ENCODE measurements around the gene LPAR2.
"Not testable (repeated sequence)": the region's sequence is repeated elsewhere in the genome, so short reads cannot be mapped to it uniquely, and the experiment has no call there.

LPAR2 gene

GRCh38 chr19:19627621-19628500 lies at the start of gene LPAR2:
Gene LPAR2 (minus strand): TSS chr19:19628220. CDS start chr19:19627275, 945 bp downstream.
- DNase-seq (ENCODE audit: low read depth in 1 of 2, low spot score in 1 of 2), result peak; percentile 82 to 93
- in situ Hi-C loops (cut with HindIII; ENCODE audit: low pct_unique_long_range_greater_than_20kb, low sequenced_read_pairs), result no loop called here
- no peak for TF ChIP-seq JUND (IDR thresholded peaks at IDR 0.05; ENCODE audit: low read depth)

GRCh38 chr19:19677579-19677978 lies 49.6 kb upstream of the LPAR2 start:
- in situ Hi-C loops (cut with HindIII; ENCODE audit: low pct_unique_long_range_greater_than_20kb, low sequenced_read_pairs), result no loop called here
- TF ChIP-seq JUND (IDR thresholded peaks at IDR 0.05; ENCODE audit: low read depth), result no peak
- no peak for DNase-seq (ENCODE audit: low read depth in 1 of 2, low spot score in 1 of 2)

DNA sequence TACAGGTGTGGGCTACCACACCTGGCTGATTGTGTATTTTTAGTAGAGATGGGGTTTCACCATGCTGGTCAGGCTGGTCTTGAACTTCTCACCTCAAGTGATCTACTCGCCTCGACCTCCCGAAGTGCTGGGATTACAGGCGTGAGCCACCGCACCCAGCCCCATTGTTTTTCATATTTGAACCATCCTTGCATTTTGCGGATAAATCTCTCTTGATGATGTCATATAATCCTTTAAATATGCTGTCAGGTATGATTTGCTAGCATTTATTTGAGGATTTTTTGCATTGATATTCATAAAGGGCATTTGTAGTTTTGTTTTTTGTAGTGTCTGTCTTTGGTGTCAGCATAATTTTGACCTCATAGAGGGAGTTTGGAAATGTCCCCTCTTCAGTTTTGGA lies 46.3 kb upstream of the LPAR2 start:
- no peak for TF ChIP-seq JUND (IDR thresholded peaks at IDR 0.05; ENCODE audit: low read depth)
- in situ Hi-C loops (cut with HindIII; ENCODE audit: low pct_unique_long_range_greater_than_20kb, low sequenced_read_pairs), result no loop called here
- no peak for DNase-seq (ENCODE audit: low read depth in 1 of 2, low spot score in 1 of 2)

- no peak for DNase-seq (ENCODE audit: low read depth in 1 of 2, low spot score in 1 of 2)
- TF ChIP-seq JUND (IDR thresholded peaks at IDR 0.05; ENCODE audit: low read depth), result no peak
- in situ Hi-C loops (cut with HindIII; ENCODE audit: low pct_unique_long_range_greater_than_20kb, low sequenced_read_pairs), result no loop called here
These were observed 44.8 kb upstream of the LPAR2 start for GRCh38 chr19:19672816-19673215.

GRCh38 chr19:19670070-19670551 lies 42.1 kb upstream of the LPAR2 start:
- no peak for TF ChIP-seq JUND (IDR thresholded peaks at IDR 0.05; ENCODE audit: low read depth)
- DNase-seq (ENCODE audit: low read depth in 1 of 2, low spot score in 1 of 2), result peak in 1 of 2 experiments; percentile 11
- in situ Hi-C loops (cut with HindIII; ENCODE audit: low pct_unique_long_range_greater_than_20kb, low sequenced_read_pairs), result no loop called here

DNA sequence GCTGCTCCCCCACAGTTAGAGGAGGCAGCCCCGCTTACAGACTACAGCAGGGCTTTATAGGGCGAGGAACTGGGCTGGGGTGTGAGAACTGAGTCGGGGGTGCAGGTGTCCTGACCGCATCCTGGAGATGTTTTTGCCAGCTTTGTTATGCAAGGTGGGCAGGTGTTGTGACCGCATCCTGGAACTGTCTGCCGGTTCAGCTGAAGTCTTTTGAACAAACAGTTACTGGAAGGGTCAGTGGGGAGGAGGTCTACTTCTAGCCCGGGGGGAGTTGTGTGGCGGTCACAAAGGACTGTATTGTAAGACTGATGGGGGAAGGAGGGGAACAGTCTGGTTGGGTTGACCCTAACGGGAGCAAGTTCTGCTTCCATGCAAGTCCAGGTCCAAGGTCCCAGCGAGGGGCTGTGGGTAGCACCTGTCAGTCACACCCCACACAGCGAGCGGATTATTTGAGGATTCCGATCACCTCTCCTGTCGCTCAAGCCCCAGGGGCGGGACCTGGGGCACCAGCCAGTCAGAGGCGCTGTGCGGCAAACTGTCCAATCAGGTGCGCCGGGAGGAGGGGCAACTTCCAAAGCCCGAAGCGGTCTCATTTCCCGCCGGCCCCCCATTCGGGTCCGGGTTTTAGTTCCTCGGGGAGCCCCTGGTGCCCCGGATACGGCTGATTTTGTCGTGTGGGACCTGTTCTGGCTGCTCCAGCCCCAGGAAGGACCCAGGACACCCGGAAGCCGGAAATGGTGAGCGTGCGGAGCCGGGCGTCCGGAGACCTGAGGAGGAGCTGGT lies 40.4 kb upstream of the LPAR2 start, which contains the start of gene ZNF101:
TSS of gene ZNF101 (plus strand) at position 610 of the 783 bp plus-strand sequence. CDS start at position 735, 125 bp downstream.
- in situ Hi-C loops (cut with HindIII; ENCODE audit: low pct_unique_long_range_greater_than_20kb, low sequenced_read_pairs), result no loop called here
- DNase-seq (ENCODE audit: low read depth in 1 of 2, low spot score in 1 of 2), result peak; percentile 78 to 95

DNA sequence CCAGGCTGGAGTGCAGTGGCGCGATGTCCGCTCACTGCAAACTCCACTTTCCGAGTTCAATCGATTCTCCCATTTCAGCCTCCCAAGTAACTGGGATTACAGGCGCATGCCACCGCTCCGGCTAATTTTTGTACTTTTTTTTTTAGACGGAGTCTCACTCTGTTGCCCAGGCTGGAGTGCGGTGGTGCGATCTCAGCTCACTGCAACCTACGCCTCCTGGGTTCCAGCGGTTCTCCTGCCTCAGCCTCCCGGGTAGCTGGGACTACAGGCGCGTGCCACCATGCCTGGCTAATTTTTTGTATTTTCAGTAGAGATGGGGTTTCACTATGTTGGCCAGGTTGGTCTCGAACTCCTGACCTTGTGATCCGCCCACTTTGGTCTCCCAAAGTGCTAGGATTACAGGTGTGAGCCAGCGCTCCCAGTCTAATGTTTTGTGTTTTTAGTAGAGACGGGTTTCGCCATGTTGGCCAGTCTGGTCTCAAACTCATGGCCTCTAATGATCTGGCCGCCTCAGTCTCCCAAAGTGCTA lies 37.5 kb upstream of the LPAR2 start:
- in situ Hi-C loops (cut with HindIII; ENCODE audit: low pct_unique_long_range_greater_than_20kb, low sequenced_read_pairs); DNase-seq (ENCODE audit: low read depth in 1 of 2, low spot score in 1 of 2): not testable (repeated sequence)

More for the DNA sequence above, 40.4 kb upstream of the LPAR2 start, which contains the start of gene ZNF101:
- no peak for TF ChIP-seq JUND (IDR thresholded peaks at IDR 0.05; ENCODE audit: low read depth)

GRCh38 chr19:19663256-19664120 lies 35.5 kb upstream of the LPAR2 start, which contains the start of gene ATP13A1:
Gene ATP13A1 (minus strand): TSS chr19:19663676. CDS start chr19:19663666, 10 bp downstream.
- peak; percentile 75 to 94 for DNase-seq (ENCODE audit: low read depth in 1 of 2, low spot score in 1 of 2)
- TF ChIP-seq JUND (IDR thresholded peaks at IDR 0.05; ENCODE audit: low read depth), result no peak
- in situ Hi-C loops (cut with HindIII; ENCODE audit: low pct_unique_long_range_greater_than_20kb, low sequenced_read_pairs), result no loop called here

DNA sequence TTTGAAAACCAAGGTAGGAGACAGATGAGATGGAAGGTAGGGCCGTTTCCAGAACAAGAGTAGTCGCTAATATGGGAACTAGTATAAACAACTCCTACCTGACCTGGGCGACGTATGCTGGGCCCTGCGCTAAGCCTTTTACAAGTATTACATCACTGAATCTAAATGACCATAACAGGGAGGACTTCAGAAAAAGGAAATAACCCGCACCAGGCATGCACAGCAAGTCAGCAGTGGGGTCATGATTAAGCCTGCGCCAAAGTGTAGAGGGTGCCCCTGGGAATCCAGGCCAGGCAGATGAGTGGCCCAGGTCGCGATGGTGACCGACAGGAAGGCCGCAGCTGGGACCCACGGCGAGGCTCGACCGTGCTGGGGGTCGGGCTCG lies 34.8 kb upstream of the LPAR2 start:
- DNase-seq (ENCODE audit: low read depth in 1 of 2, low spot score in 1 of 2), result no peak
- in situ Hi-C loops (cut with HindIII; ENCODE audit: low pct_unique_long_range_greater_than_20kb, low sequenced_read_pairs), result no loop called here

DNA sequence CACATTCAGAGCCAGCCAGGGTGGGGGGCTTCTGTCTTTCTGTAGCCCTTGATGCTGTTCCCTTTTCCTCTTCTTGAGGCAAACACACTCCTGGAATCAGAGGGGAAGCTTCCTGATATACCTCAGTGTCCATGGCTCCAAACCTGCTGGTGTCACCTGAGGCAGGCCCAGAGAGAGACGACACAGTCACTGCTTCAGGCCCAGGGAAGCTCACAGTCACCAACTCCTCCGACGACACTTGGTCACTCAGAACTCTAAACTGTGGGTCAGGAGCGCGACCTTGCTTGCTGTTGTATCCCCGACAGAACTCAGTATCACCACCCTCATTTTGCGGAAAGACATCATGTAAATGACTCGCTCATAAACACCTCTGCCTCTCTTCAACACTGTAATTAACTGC lies 34.3 kb upstream of the LPAR2 start:
- in situ Hi-C loops (cut with HindIII; ENCODE audit: low pct_unique_long_range_greater_than_20kb, low sequenced_read_pairs), result no loop called here
- TF ChIP-seq JUND (IDR thresholded peaks at IDR 0.05; ENCODE audit: low read depth), result no peak
- DNase-seq (ENCODE audit: low read depth in 1 of 2, low spot score in 1 of 2), result no peak

More for the DNA sequence above, 34.8 kb upstream of the LPAR2 start:
- TF ChIP-seq JUND (IDR thresholded peaks at IDR 0.05; ENCODE audit: low read depth), result no peak

DNA sequence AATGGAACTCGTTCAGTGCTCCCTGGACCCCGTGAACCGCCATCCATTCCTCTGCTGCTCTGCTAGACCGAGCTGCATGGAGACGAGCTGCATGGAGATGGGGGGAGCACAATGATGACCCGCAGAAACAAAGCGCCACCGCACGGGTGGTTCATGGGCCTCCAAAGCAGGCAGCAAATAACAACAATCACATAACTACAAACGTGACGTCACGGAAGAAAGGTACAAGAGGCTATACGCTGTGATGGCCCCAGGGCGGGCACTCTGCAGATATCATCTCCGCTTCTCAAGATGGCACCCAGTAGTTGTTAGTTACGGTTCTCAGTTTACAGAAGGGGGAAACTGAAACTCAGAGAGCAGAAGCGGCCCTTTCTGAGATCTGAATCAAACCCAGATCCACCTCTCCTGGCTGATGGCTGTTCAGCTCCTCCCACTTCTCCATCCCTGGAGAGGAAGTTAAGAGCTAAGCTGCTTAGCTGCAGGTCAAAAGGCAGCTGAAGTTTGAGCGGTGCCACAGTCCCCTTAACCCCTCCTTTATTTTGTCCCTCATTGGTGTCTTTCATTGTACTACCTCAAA lies 33.7 kb upstream of the LPAR2 start:
- in situ Hi-C loops (cut with HindIII; ENCODE audit: low pct_unique_long_range_greater_than_20kb, low sequenced_read_pairs), result no loop called here
- TF ChIP-seq JUND (IDR thresholded peaks at IDR 0.05; ENCODE audit: low read depth), result no peak
- DNase-seq (ENCODE audit: low read depth in 1 of 2, low spot score in 1 of 2), result no peak

Data from T47D (cell line).